GM13977 (cell line): Measurements from ENCODE around the gene CPPED1.

Experiments used
- DNase-seq: peaks from one replicate; pipeline ENCODE4 v3.0.0; 2012; ENCODE audit warnings: low spot score
- CTCF ChIP-seq: IDR thresholded peaks from 2 replicates; pipeline ENCODE4 v1.5.1; 2012; ENCODE audit warnings: mild to moderate bottlenecking, control low read depth; ENCODE audit not compliant: insufficient read depth; ENCODE audit errors: extremely low read depth, missing control alignments
- in situ Hi-C: fragments of 300-500 bp; cut with MboI; formaldehyde crosslinking; loops from one replicate; pipeline ENCODE4 v1.12.0; 2022; ENCODE audit warnings: low sequenced_read_pairs, low pct_unique_long_range_greater_than_20kb, mixed read lengths, inconsistent platforms; ENCODE audit not compliant: unreplicated experiment

CPPED1 gene

DNA sequence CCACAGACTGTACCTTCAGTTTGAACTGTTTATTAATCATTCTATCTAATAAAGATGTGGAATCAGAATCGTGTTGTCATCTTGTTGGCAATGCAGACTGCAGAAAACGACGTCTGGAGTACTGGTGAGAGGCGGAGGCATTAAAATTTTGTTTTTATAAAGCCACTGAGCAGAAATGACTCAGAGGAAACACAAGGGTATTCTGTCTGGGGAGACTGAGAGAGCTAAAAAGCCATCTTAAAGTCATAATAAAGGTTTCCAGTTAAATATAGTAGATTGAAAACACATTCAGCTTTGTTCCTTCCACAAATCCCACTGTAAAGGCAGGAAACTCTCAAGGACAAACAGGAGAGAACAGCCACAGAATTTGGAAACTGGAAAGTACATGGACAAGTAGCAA lies 74.2 kb downstream of the CPPED1 start:
- DNase-seq: no peak
- in situ Hi-C loops: no loop called here
- no peak for TF ChIP-seq CTCF

DNA sequence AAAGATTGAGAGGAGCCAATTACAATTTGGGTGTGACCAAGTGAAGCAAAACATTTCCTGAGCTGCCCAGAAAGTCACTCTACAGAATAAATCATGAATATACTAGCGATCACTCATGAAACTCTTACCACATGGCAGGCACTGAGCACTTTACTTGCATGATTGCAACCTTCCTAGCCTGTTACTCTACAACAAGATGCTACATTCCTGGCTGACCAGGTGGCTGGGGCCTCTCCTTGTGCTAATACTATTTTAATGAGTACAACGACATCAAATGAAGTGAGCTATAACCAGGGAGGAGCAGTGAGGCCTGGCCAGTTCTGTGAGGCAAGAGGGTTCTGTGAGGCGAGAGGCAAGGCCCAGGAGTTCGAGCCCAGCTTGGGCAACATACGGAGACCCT lies 75.2 kb downstream of the CPPED1 start:
- in situ Hi-C loops: no loop called here
- no peak for DNase-seq
- no peak for TF ChIP-seq CTCF

DNA sequence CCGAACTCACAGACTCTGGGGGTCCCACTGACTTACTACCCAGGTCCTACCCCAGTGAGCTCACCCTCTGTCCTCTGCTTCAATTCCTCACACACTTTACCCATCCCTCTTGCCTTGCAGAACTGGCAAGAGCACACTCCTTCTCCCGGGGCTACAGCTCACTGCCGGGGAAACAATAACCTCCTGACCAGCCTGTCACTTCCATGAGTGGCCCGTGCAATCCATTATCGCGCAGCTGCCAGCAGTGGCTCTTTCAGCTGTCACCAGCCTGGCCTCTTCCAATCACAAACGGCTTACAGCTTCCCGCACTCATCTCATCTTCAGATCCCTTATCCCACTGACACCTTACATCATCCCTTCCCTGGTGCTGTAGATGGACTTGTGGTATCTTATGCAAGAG lies 79.5 kb downstream of the CPPED1 start:
- no peak for TF ChIP-seq CTCF
- in situ Hi-C loops: no loop called here
- no peak for DNase-seq

- DNase-seq: no peak
- TF ChIP-seq CTCF: no peak
- in situ Hi-C loops: no loop called here
Measured at GRCh38 chr16:12723681-12724080, 80.0 kb downstream of the CPPED1 start.

DNA sequence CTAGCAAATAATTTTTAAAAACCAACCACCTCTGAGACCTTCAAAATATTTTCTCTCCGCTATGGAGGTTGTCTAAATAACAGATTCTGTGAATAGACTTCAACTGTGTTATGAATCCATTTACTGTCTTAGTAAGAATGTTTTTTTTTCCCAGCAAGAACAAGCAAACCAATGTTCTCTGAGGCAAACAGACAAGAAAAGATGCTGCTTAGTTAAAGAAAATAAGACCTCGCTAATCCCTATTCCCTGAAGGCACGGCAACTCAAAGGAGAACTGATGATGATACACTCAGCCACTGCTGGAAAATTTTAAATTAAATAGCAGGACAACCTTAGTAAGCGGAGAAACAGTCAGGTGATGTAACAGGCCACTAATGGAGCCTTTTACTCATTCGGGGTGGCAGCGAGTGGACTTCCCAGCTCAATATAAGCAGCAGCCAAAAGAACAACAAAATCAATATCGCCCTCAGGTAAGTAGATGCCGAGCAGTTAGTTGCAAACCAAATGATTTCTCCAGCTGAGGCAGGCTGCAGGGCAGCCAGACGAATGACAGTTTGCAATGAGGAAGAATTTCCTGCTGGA lies 81.8 kb downstream of the CPPED1 start:
- in situ Hi-C loops: no loop called here
- no peak for TF ChIP-seq CTCF
- DNase-seq: no peak

DNA sequence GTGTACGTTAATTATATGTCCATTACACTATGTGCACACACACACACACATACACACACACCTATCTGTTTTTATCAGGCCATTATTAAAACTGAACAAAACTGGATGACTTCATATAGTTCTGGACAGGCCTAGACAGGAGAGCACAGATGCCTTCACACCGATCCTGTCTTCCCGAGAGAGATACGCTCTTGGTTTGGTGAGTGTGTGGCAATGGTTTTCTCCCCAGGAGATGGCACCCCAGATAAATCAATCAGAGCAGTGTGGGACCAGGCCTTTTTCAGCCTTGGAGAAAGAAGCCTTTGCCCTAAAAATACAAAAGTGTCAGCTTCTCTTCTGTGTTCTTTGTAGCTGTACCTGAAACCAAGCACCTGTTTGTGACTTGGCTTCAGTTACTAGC lies 83.7 kb downstream of the CPPED1 start:
- in situ Hi-C loops: no loop called here
- DNase-seq: no peak

More for the DNA sequence above, 83.7 kb downstream of the CPPED1 start:
- TF ChIP-seq CTCF: no peak
